ENCODE results near the gene WWOX. TPM values are rescaled to one million over a fixed set of nuclear protein-coding genes. Genes with fewer than 3 reads are reported as not detected.

Gene WWOX
- polyA plus RNA-seq, 1 donor from 2014 or later: 25.6 TPM

- Histone ChIP-seq H3F3A (ENCODE audit: insufficient read depth, low read length, poor library complexity, severe bottlenecking) (no peaks in the 10 kb centered on the region), H3K9ac (ENCODE audit: low read length) (no peak overlapping the region), H2AFZ (ENCODE audit: low read depth, low read length) (no peak overlapping the region), H3K9me2 (ENCODE audit: insufficient read depth, low read length) (no peaks in the 10 kb centered on the region), H3K36me3 (ENCODE audit: insufficient read depth, low read length) (no peaks in the 10 kb centered on the region), H3K4me3 (ENCODE audit: low read length) (no peak overlapping the region), H3K27ac (ENCODE audit: low read length) (no peak overlapping the region), H3K9me3 (ENCODE audit: low read length) (no peaks in the 10 kb centered on the region), H3K27me3 (ENCODE audit: insufficient read depth, low read depth, low read length) (no peaks in the 10 kb centered on the region), H4K20me1 (ENCODE audit: insufficient read depth) (no peaks in the 10 kb centered on the region), H3K4me2 (ENCODE audit: low read length) (no peak overlapping the region), H3K79me2 (replicated peaks; ENCODE audit: insufficient read depth, low read length) (no peaks in the 10 kb centered on the region)
- no peak for TF ChIP-seq RAD21 (conservative IDR thresholded peaks at IDR 0.05)
- no peak for TF ChIP-seq REST (IDR thresholded peaks at IDR 0.05; ENCODE audit: borderline replicate concordance)
- TF ChIP-seq SMC3 (conservative IDR thresholded peaks at IDR 0.05; ENCODE audit: poor library complexity): no peak
- no peak for TF ChIP-seq EP300 (conservative IDR thresholded peaks at IDR 0.05; ENCODE audit: poor library complexity, severe bottlenecking)
- TF ChIP-seq MXI1 (conservative IDR thresholded peaks at IDR 0.05; ENCODE audit: poor library complexity, severe bottlenecking): no peak
- no peak for TF ChIP-seq CTCF (IDR thresholded peaks at IDR 0.05; ENCODE audit: poor library complexity, severe bottlenecking)
- no peak for TF ChIP-seq TAF1 (IDR thresholded peaks at IDR 0.05; ENCODE audit: low read depth)
- TF ChIP-seq POLR2AphosphoS5 (IDR thresholded peaks at IDR 0.05): no peak
- no peak for TF ChIP-seq EZH2 (IDR thresholded peaks at IDR 0.05; ENCODE audit: borderline replicate concordance, insufficient read depth, low read length, poor library complexity, severe bottlenecking)
Observed at GRCh38 chr16:78813661-78814311, 714.3 kb downstream of the WWOX start.

GRCh38 chr16:78815713-78816112 lies 716.3 kb downstream of the WWOX start:
- TF ChIP-seq TAF1 (IDR thresholded peaks at IDR 0.05; ENCODE audit: low read depth) (no peak), SMC3 (conservative IDR thresholded peaks at IDR 0.05; ENCODE audit: poor library complexity) (no peak), POLR2AphosphoS5 (IDR thresholded peaks at IDR 0.05) (no peak), CTCF (IDR thresholded peaks at IDR 0.05; ENCODE audit: poor library complexity, severe bottlenecking) (no peak)
- Histone ChIP-seq H3K4me2 (ENCODE audit: low read length) (no peak overlapping the region), H3K4me3 (ENCODE audit: low read length) (no peak overlapping the region), H3K27ac (ENCODE audit: low read length) (no peak overlapping the region), H3K79me2 (replicated peaks; ENCODE audit: insufficient read depth, low read length) (no peaks in the 10 kb centered on the region), H3F3A (ENCODE audit: insufficient read depth, low read length, poor library complexity, severe bottlenecking) (no peaks in the 10 kb centered on the region), H4K20me1 (ENCODE audit: insufficient read depth) (no peaks in the 10 kb centered on the region), H3K9me3 (ENCODE audit: low read length) (no peaks in the 10 kb centered on the region), H3K9ac (ENCODE audit: low read length) (no peak overlapping the region), H3K36me3 (ENCODE audit: insufficient read depth, low read length) (no peaks in the 10 kb centered on the region), H3K27me3 (ENCODE audit: insufficient read depth, low read depth, low read length) (no peaks in the 10 kb centered on the region), H2AFZ (ENCODE audit: low read depth, low read length) (no peak overlapping the region), H3K9me2 (ENCODE audit: insufficient read depth, low read length) (no peaks in the 10 kb centered on the region)

Data from neural cell (in vitro differentiated cells).